Activated T-helper 17 cell treated with anti-CD3 and anti-CD28 coated beads, Interleukin-2, amount 50 U/mL, for 72 hours (primary cell): Measurements from ENCODE around the gene MCFD2. TPM values are rescaled to one million over a fixed set of nuclear protein-coding genes. Genes with fewer than 3 reads are reported as not detected.

Experiments used
- ATAC-seq: fragments of 150-1000 bp; cut with Tn5 transposase; replicated peaks from 2 replicates; pipeline ENCODE4 v1.10.0; 2021; ENCODE audit warnings: mild to moderate bottlenecking, moderate library complexity
- H3K27ac Mint-ChIP-seq: one replicate; pipeline ENCODE4 v1.8.0; 2022; ENCODE audit warnings: mixed read lengths
- H3K27me3 Mint-ChIP-seq: one replicate; pipeline ENCODE4 v1.8.0; 2022; ENCODE audit warnings: mixed read lengths
- H3K36me3 Mint-ChIP-seq: one replicate; pipeline ENCODE4 v1.8.0; 2022; ENCODE audit warnings: low read depth, mild to moderate bottlenecking, mixed read lengths
- H3K4me1 Mint-ChIP-seq: one replicate; pipeline ENCODE4 v1.8.0; 2022; ENCODE audit warnings: mixed read lengths
- H3K4me3 Mint-ChIP-seq: one replicate; pipeline ENCODE4 v1.8.0; 2022; ENCODE audit warnings: mild to moderate bottlenecking, mixed read lengths
- H3K9me3 Mint-ChIP-seq: one replicate; pipeline ENCODE4 v1.8.0; 2022; ENCODE audit warnings: mixed read lengths
- total RNA-seq, 2 donors: library from RNA; stranded (reverse); gene quantifications; one replicate each; pipeline ENCODE4 v1.2.3, GENCODE V29; 2022

Gene MCFD2
- 10 to 100 TPM; 37.1 to 63.1 TPM for total RNA-seq

GRCh38 chr2:46915281-46915810 is at the start of gene MCFD2:
Gene MCFD2, minus strand, starts transcription at chr2:46915806. Its CDS starts 6,635 bp downstream, at chr2:46909171.
- no peaks in the 10 kb centered on the region for H3K9me3 Mint-ChIP-seq
- peaks cover 29% of the 10 kb centered on the region for H3K36me3 Mint-ChIP-seq
- no peaks in the 10 kb centered on the region for H3K27me3 Mint-ChIP-seq
- ATAC-seq, result peak; percentile 34
- H3K27ac Mint-ChIP-seq, result peak within 1 kb of the TSS; percentile 95
- H3K4me1 Mint-ChIP-seq, result peaks cover 31% of the 10 kb centered on the region
- peak within 1 kb of the TSS; percentile 93 for H3K4me3 Mint-ChIP-seq

- Mint-ChIP-seq H3K4me1 (peaks cover 5% of the 10 kb centered on the region), H3K27me3 (no peaks in the 10 kb centered on the region), H3K9me3 (no peaks in the 10 kb centered on the region), H3K4me3 (no peak overlapping the region), H3K27ac (no peak overlapping the region), H3K36me3 (peaks cover 47% of the 10 kb centered on the region)
- no peak for ATAC-seq
These were observed 49.4 kb upstream of the MCFD2 start for GRCh38 chr2:46964835-46965560.

- ATAC-seq, result peak; percentile 38
- Mint-ChIP-seq H3K36me3 (peaks cover 55% of the 10 kb centered on the region), H3K27ac (peak overlapping the region; percentile 75), H3K27me3 (no peaks in the 10 kb centered on the region), H3K4me1 (peaks cover 5% of the 10 kb centered on the region), H3K9me3 (no peaks in the 10 kb centered on the region), H3K4me3 (no peak overlapping the region)
These were observed 48.5 kb upstream of the MCFD2 start for GRCh38 chr2:46963941-46964673.

- H3K36me3 Mint-ChIP-seq, result peaks cover 64% of the 10 kb centered on the region
- no peaks in the 10 kb centered on the region for H3K9me3 Mint-ChIP-seq
- peaks cover 5% of the 10 kb centered on the region for H3K4me1 Mint-ChIP-seq
- no peak for ATAC-seq
- H3K27ac Mint-ChIP-seq, result no peak overlapping the region
- H3K4me3 Mint-ChIP-seq, result no peak overlapping the region
- H3K27me3 Mint-ChIP-seq, result no peaks in the 10 kb centered on the region
These were observed 47.6 kb upstream of the MCFD2 start for GRCh38 chr2:46963210-46963609.

- ATAC-seq, result no peak
These were observed 47.1 kb upstream of the MCFD2 start for GRCh38 chr2:46962751-46963150.

GRCh38 chr2:46960618-46961017 is 45.0 kb upstream of the MCFD2 start:
- no peak for ATAC-seq
- no peaks in the 10 kb centered on the region for H3K9me3 Mint-ChIP-seq
- no peaks in the 10 kb centered on the region for H3K27me3 Mint-ChIP-seq
- peaks cover 70% of the 10 kb centered on the region for H3K36me3 Mint-ChIP-seq
- peak overlapping the region; percentile 76 for H3K27ac Mint-ChIP-seq
- peaks cover 5% of the 10 kb centered on the region for H3K4me1 Mint-ChIP-seq
- H3K4me3 Mint-ChIP-seq, result no peak overlapping the region

More at GRCh38 chr2:46962751-46963150, 47.1 kb upstream of the MCFD2 start:
- Mint-ChIP-seq H3K9me3 (no peaks in the 10 kb centered on the region), H3K4me3 (no peak overlapping the region), H3K36me3 (peaks cover 66% of the 10 kb centered on the region), H3K27me3 (no peaks in the 10 kb centered on the region), H3K4me1 (peaks cover 5% of the 10 kb centered on the region), H3K27ac (no peak overlapping the region)

- Mint-ChIP-seq H3K36me3 (peaks cover 84% of the 10 kb centered on the region), H3K9me3 (no peaks in the 10 kb centered on the region), H3K27ac (no peak overlapping the region), H3K27me3 (no peaks in the 10 kb centered on the region), H3K4me3 (no peak overlapping the region), H3K4me1 (peaks cover 9% of the 10 kb centered on the region)
- no peak for ATAC-seq
These were observed 42.9 kb upstream of the MCFD2 start for GRCh38 chr2:46958431-46959017.

- H3K27me3 Mint-ChIP-seq, result no peaks in the 10 kb centered on the region
- peaks cover 7% of the 10 kb centered on the region for H3K4me1 Mint-ChIP-seq
- H3K9me3 Mint-ChIP-seq, result no peaks in the 10 kb centered on the region
- ATAC-seq, result no peak
- H3K4me3 Mint-ChIP-seq, result no peak overlapping the region
- no peak overlapping the region for H3K27ac Mint-ChIP-seq
- peaks cover 93% of the 10 kb centered on the region for H3K36me3 Mint-ChIP-seq
These were observed 41.5 kb upstream of the MCFD2 start for GRCh38 chr2:46956981-46957531.

GRCh38 chr2:46955764-46956163 is 40.2 kb upstream of the MCFD2 start:
- no peaks in the 10 kb centered on the region for H3K9me3 Mint-ChIP-seq
- H3K27me3 Mint-ChIP-seq, result no peaks in the 10 kb centered on the region
- peaks cover 95% of the 10 kb centered on the region for H3K36me3 Mint-ChIP-seq
- peaks cover 11% of the 10 kb centered on the region for H3K4me1 Mint-ChIP-seq
- H3K4me3 Mint-ChIP-seq, result no peak overlapping the region
- peak overlapping the region; percentile 56 for H3K27ac Mint-ChIP-seq
- ATAC-seq, result no peak

GRCh38 chr2:46954951-46955571 is 39.5 kb upstream of the MCFD2 start:
- H3K27ac Mint-ChIP-seq, result peak overlapping the region; percentile 56
- no peak overlapping the region for H3K4me3 Mint-ChIP-seq
- H3K9me3 Mint-ChIP-seq, result no peaks in the 10 kb centered on the region
- H3K4me1 Mint-ChIP-seq, result peaks cover 11% of the 10 kb centered on the region
- H3K27me3 Mint-ChIP-seq, result no peaks in the 10 kb centered on the region
- ATAC-seq, result no peak
- peaks cover 97% of the 10 kb centered on the region for H3K36me3 Mint-ChIP-seq

GRCh38 chr2:46952171-46952570 is 36.6 kb upstream of the MCFD2 start:
- Mint-ChIP-seq H3K36me3 (peaks cover 77% of the 10 kb centered on the region), H3K4me3 (no peak overlapping the region), H3K4me1 (peaks cover 14% of the 10 kb centered on the region), H3K27me3 (no peaks in the 10 kb centered on the region), H3K9me3 (no peaks in the 10 kb centered on the region), H3K27ac (peak overlapping the region; percentile 60)
- ATAC-seq, result no peak

- ATAC-seq, result no peak
- H3K36me3 Mint-ChIP-seq, result peaks cover 77% of the 10 kb centered on the region
- H3K4me1 Mint-ChIP-seq, result peaks cover 18% of the 10 kb centered on the region
- H3K27ac Mint-ChIP-seq, result peak overlapping the region; percentile 60
- H3K9me3 Mint-ChIP-seq, result no peaks in the 10 kb centered on the region
- H3K4me3 Mint-ChIP-seq, result no peak overlapping the region
- no peaks in the 10 kb centered on the region for H3K27me3 Mint-ChIP-seq
These were observed 35.9 kb upstream of the MCFD2 start for GRCh38 chr2:46951290-46952064.

GRCh38 chr2:46950314-46950713 is 34.7 kb upstream of the MCFD2 start:
- Mint-ChIP-seq H3K27me3 (no peaks in the 10 kb centered on the region), H3K36me3 (peaks cover 77% of the 10 kb centered on the region), H3K27ac (no peak overlapping the region), H3K4me3 (no peak overlapping the region), H3K9me3 (no peaks in the 10 kb centered on the region), H3K4me1 (peaks cover 26% of the 10 kb centered on the region)
- no peak for ATAC-seq
